HepG2 (cell line): ENCODE results near the gene LHX1. TPM values are rescaled to one million over a fixed set of nuclear protein-coding genes. Genes with fewer than 3 reads are reported as not detected.
A peak's percentile ranks its signal among the peaks of the same experiment; 100 is the strongest.

Experiments used
- ATF7 ChIP-seq, 2 experiments: fragments of 450-650 bp in 1 of 2; sonication (generic) in 1 of 2; formaldehyde crosslinking in 1 of 2; IDR thresholded peaks; 2 replicates each; pipeline versions ENCODE4 v1.4.0 to v1.6.1; 2016 to 2020; ENCODE audit warnings: antibody characterized with exemption in 1 of 2, mild to moderate bottlenecking in 1 of 2, missing genetic modification reagents in 1 of 2
- FOXP1 ChIP-seq, 2 experiments: fragments of 450-650 bp in 1 of 2; IDR thresholded peaks; 2 replicates each; pipeline ENCODE4 v1.6.1; 2017 to 2018; ENCODE audit warnings: antibody characterized with exemption in 1 of 2
- NFYC ChIP-seq: IDR thresholded peaks from 2 replicates; pipeline ENCODE4 v1.6.1; 2016; ENCODE audit warnings: missing genetic modification reagents, missing compliant biosample characterization
- PHF8 ChIP-seq: sonication (generic); formaldehyde crosslinking; IDR thresholded peaks from 2 replicates; pipeline ENCODE4 v1.5.0; 2020; ENCODE audit warnings: missing genetic modification reagents
- RELA ChIP-seq: sonication (generic); formaldehyde crosslinking; IDR thresholded peaks from 2 replicates; pipeline ENCODE4 v1.4.0; 2020; ENCODE audit warnings: missing genetic modification reagents
- RXRB ChIP-seq: IDR thresholded peaks from 2 replicates; pipeline ENCODE4 v1.6.1; 2016; ENCODE audit warnings: borderline replicate concordance, missing genetic modification reagents, missing compliant biosample characterization
- SETDB1 ChIP-seq: sonication (generic); formaldehyde crosslinking; IDR thresholded peaks from 2 replicates; pipeline ENCODE4 v1.5.1; 2020; ENCODE audit warnings: missing genetic modification reagents, mild to moderate bottlenecking, borderline replicate concordance
- TGIF2 ChIP-seq: IDR thresholded peaks from 2 replicates; pipeline ENCODE4 v1.6.1; 2016; ENCODE audit warnings: control low read depth, missing compliant biosample characterization
- ZNF615 ChIP-seq: sonication (generic); formaldehyde crosslinking; IDR thresholded peaks from 2 replicates; pipeline ENCODE4 v1.5.0; 2020; ENCODE audit warnings: mild to moderate bottlenecking, missing genetic modification reagents, borderline replicate concordance
- ZNF775 ChIP-seq: sonication (generic); formaldehyde crosslinking; IDR thresholded peaks from 2 replicates; pipeline ENCODE4 v1.4.0; 2020; ENCODE audit warnings: missing genetic modification reagents, mild to moderate bottlenecking, moderate library complexity, borderline replicate concordance
- polyA plus RNA-seq, 8 experiments: library from polyadenylated mRNA; depleted of rRNA in 3 of 8; stranded (reverse) in 7 of 8; unstranded in 1 of 8; fragments of >200 nt; fragmentation: Illumina TruSeq in 4 of 8; extraction: Trizol in 4 of 8; gene quantifications; 2 replicates each; pipeline versions ENCODE4 v1.2.1 to v1.2.3, GENCODE V29; 2011 to 2016; ENCODE audit warnings: low read depth in 4 of 8, missing spikeins in 1 of 8, mixed read lengths in 1 of 8; ENCODE audit not compliant: insufficient read depth in 1 of 8
- total RNA-seq, 5 experiments: library from RNA; depleted of rRNA; stranded (reverse); fragments of >200 nt; fragmentation: Illumina TruSeq; extraction: Trizol; gene quantifications; 2 replicates each; pipeline ENCODE4 v1.2.3, GENCODE V29; 2016; ENCODE audit warnings: low read depth in 1 of 5
- TF ChIP-seq, protein P1 (sequence below): IDR thresholded peaks from 2 replicates; pipeline ENCODE4 v1.6.1; 2016; ENCODE audit warnings: control low read depth
- TF ChIP-seq, protein P2 (sequence below), 2 experiments: fragments of 450-650 bp in 1 of 2; sonication (generic) in 1 of 2; formaldehyde crosslinking in 1 of 2; IDR thresholded peaks; 2 replicates each; pipeline versions ENCODE4 v1.6.1 to v1.8.0; 2016 to 2022; ENCODE audit warnings: antibody characterized with exemption in 1 of 2, mild to moderate bottlenecking in 1 of 2, missing genetic modification reagents in 1 of 2
- TF ChIP-seq, protein P3 (sequence below): sonication (generic); formaldehyde crosslinking; IDR thresholded peaks from 2 replicates; pipeline ENCODE4 v1.4.0; 2020; ENCODE audit warnings: missing genetic modification reagents

LHX1 gene
- total and polyA plus RNA-seq, 2 of the 13 experiments (the other 11 are each of a cell fraction or from before 2014, with no cell fraction given): not detected

DNA sequence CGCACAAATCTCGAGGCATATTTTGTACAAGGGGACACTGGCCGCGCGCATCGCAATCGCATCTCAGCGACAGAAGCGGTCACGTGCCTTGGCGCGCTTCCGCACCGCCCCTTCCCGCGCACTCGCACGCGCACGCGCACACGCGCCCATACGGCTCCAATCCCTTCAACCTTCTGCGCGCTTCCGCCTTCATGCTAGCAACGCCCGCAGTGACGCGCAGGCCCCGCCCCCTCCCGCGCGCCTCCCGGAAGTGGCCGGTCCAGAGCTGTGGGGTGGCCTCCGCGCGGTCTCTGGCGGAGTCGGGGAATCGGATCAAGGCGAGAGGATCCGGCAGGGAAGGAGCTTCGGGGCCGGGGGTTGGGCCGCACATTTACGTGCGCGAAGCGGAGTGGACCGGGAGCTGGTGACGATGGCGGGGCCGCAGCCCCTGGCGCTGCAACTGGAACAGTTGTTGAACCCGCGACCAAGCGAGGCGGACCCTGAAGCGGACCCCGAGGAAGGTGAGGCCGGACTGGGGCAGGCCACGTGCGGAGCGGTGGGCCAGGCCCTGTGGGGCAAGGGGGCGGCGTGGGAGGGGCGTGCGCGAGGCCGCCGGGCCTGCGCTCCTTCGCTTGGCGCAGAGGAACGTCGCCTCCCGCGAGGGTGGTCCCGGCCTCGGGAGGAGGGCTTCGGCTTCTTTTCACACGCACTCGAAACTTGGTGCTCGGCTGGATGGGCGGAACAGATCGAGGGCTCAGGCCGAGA is 11.6 kb downstream of the LHX1 start, which contains the start of gene AATF (continued):
- TF ChIP-seq, protein P1, sequence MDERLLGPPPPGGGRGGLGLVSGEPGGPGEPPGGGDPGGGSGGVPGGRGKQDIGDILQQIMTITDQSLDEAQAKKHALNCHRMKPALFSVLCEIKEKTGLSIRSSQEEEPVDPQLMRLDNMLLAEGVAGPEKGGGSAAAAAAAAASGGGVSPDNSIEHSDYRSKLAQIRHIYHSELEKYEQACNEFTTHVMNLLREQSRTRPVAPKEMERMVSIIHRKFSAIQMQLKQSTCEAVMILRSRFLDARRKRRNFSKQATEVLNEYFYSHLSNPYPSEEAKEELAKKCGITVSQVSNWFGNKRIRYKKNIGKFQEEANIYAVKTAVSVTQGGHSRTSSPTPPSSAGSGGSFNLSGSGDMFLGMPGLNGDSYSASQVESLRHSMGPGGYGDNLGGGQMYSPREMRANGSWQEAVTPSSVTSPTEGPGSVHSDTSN (CRISPR knock-in tag): no peak
- TF ChIP-seq TGIF2 (CRISPR knock-in tag) (peak; percentile 85), PHF8 (CRISPR knock-in tag) (peak; percentile 96), RXRB (CRISPR knock-in tag) (peak; percentile 69), NFYC (CRISPR knock-in tag) (peak; percentile 60), SETDB1 (CRISPR knock-in tag) (peak; percentile 91; the same call in 1 of the 2 replicates), RELA (peak; percentile 70; the same call in 1 of the 2 replicates), ATF7 (IDR thresholded peaks at IDR 0.05) (no peak), ATF7 (CRISPR knock-in tag; IDR thresholded peaks at IDR 0.05) (peak; percentile 50; the same call in 1 of the 2 replicates), ZNF775 (CRISPR knock-in tag) (peak; percentile 87; the same call in 1 of the 2 replicates), FOXP1 (IDR thresholded peaks at IDR 0.05) (no peak), FOXP1 (CRISPR knock-in tag; IDR thresholded peaks at IDR 0.05) (no peak; the same call in 1 of the 2 replicates), ZNF615 (CRISPR knock-in tag) (peak; percentile 91; the same call in 1 of the 2 replicates)
- TF ChIP-seq, protein P2, sequence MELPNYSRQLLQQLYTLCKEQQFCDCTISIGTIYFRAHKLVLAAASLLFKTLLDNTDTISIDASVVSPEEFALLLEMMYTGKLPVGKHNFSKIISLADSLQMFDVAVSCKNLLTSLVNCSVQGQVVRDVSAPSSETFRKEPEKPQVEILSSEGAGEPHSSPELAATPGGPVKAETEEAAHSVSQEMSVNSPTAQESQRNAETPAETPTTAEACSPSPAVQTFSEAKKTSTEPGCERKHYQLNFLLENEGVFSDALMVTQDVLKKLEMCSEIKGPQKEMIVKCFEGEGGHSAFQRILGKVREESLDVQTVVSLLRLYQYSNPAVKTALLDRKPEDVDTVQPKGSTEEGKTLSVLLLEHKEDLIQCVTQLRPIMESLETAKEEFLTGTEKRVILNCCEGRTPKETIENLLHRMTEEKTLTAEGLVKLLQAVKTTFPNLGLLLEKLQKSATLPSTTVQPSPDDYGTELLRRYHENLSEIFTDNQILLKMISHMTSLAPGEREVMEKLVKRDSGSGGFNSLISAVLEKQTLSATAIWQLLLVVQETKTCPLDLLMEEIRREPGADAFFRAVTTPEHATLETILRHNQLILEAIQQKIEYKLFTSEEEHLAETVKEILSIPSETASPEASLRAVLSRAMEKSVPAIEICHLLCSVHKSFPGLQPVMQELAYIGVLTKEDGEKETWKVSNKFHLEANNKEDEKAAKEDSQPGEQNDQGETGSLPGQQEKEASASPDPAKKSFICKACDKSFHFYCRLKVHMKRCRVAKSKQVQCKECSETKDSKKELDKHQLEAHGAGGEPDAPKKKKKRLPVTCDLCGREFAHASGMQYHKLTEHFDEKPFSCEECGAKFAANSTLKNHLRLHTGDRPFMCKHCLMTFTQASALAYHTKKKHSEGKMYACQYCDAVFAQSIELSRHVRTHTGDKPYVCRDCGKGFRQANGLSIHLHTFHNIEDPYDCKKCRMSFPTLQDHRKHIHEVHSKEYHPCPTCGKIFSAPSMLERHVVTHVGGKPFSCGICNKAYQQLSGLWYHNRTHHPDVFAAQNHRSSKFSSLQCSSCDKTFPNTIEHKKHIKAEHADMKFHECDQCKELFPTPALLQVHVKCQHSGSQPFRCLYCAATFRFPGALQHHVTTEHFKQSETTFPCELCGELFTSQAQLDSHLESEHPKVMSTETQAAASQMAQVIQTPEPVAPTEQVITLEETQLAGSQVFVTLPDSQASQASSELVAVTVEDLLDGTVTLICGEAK (IDR thresholded peaks at IDR 0.05): no peak
- TF ChIP-seq, protein P2 (CRISPR knock-in tag; IDR thresholded peaks at IDR 0.05): peak; percentile 95
- TF ChIP-seq, protein P3, sequence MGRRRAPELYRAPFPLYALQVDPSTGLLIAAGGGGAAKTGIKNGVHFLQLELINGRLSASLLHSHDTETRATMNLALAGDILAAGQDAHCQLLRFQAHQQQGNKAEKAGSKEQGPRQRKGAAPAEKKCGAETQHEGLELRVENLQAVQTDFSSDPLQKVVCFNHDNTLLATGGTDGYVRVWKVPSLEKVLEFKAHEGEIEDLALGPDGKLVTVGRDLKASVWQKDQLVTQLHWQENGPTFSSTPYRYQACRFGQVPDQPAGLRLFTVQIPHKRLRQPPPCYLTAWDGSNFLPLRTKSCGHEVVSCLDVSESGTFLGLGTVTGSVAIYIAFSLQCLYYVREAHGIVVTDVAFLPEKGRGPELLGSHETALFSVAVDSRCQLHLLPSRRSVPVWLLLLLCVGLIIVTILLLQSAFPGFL (CRISPR knock-in tag): 0 out of 2 replicates have a peak, but pooled peaks have one; percentile 86
- TF ChIP-seq, all 625 proteins: peak for 462
